NCI-H510A (cell line): ENCODE results near the gene CXCL6.

Source experiments
- DNase-seq: peaks from one replicate; lab custom pipeline; 2025; lab: John Stamatoyannopoulos, UW

Gene CXCL6

GRCh38 chr4:73843369-73843768, 6.9 kb downstream of the CXCL6 start:
- DNase-seq: no peak

DNA sequence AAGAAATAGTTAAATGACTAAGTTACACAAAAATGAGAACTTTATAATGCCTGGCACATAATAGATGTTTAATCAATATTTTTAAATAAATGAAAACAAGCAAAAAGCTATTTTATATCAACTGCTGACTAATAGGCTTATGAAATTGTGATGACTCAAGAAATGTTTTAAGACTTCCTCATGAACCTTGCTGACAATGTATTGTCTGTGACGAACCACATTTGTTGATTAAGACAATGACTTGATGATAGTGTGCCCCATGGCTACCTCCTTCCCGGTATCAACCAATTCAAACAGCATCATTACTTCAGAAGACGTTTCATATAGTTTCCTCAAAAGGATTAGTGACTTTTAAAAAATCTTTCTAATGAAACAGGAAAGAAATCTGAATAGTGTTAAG, 7.9 kb downstream of the CXCL6 start:
- DNase-seq: no peak

GRCh38 chr4:73844806-73845205, 8.3 kb downstream of the CXCL6 start:
- DNase-seq: no peak

GRCh38 chr4:73847526-73848182, 11.2 kb downstream of the CXCL6 start:
- DNase-seq: no peak

- no peak for DNase-seq
These were observed 11.8 kb downstream of the CXCL6 start for GRCh38 chr4:73848183-73848777.

DNA sequence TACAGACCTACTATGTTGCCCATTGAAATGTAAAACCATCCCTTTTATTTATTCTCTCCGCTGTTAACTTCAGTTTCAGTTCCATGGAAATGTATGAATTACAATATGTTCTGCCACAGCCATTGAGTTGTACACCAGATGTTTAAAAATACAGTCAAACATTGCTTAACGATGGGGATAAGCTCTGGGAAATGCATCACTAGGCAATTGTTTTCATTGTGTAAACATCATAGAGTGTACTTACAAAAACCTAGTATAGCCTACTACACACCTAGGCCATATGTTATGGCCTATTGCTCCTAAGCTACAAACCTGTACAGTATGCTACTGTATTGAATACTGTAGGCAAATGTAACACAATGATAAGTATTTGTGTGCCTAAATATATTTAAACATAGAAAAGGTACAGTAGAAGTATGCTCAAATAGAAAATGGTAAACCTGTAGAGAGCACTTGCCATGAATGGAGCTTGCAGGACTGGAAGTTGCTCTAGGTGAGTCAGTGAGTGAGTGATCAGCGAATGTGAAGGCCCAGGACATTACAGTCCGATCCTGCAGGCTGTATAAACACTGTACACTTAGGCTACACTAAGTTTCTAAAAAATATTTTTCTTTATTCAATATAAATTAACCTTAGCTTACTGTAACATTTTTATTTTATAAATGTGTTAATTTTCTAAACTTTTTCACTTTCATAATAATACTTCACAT, 13.9 kb downstream of the CXCL6 start:
- DNase-seq: peak; percentile 2

DNA sequence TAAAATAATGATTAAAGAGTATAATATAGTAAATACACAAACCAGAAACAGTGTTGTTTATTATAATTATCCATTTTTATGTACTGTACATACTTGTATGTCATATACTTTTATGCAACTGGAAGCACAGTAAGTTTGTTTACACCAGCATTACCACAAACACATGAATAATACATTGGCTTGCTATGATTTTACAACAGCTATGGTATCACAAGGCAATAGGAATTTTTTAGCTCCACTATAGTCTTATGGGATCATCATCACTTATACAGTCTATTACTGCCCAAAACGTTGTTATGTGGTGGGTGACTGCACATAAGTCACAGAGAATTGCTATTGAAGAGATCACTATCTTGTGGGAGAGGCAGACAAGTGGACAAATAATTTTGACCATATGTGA, 14.8 kb downstream of the CXCL6 start:
- DNase-seq: no peak

GRCh38 chr4:73852771-73853170, 16.3 kb downstream of the CXCL6 start:
- no peak for DNase-seq

GRCh38 chr4:73853246-73853704, 16.8 kb downstream of the CXCL6 start, which contains the start of gene PF4V1:
Gene PF4V1 (plus strand): TSS chr4:73853296. CDS start chr4:73853363, 67 bp downstream.
- no peak for DNase-seq

DNA sequence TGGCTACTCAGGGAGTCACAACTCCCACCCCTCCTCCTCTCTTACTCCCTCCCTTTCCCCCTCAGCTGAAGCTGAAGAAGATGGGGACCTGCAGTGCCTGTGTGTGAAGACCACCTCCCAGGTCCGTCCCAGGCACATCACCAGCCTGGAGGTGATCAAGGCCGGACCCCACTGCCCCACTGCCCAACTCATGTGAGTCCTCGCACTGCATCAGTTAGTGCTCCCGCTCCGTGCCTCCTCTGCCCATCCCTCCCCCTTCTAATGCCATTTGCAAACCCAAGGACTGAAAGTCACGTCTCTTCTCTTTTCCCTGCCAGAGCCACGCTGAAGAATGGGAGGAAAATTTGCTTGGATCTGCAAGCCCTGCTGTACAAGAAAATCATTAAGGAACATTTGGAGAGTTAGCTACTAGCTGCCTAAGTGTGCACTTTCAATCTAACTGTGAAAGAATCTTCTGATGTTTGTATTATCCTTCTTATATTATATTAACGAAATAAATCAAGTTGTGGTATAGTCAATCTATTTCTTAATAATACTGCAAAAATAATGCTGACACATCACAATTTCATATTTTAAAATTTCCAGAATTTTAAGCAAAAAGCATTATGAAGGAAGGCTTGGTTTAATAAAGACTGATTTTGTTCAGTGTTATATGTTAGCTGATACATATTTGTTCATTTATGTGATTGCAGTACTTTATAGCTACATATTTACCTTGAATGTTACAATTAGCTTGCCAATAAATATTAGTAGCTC, 17.4 kb downstream of the CXCL6 start:
- no peak for DNase-seq

- no peak for DNase-seq
These were observed 18.9 kb downstream of the CXCL6 start for GRCh38 chr4:73855406-73855805.

DNA sequence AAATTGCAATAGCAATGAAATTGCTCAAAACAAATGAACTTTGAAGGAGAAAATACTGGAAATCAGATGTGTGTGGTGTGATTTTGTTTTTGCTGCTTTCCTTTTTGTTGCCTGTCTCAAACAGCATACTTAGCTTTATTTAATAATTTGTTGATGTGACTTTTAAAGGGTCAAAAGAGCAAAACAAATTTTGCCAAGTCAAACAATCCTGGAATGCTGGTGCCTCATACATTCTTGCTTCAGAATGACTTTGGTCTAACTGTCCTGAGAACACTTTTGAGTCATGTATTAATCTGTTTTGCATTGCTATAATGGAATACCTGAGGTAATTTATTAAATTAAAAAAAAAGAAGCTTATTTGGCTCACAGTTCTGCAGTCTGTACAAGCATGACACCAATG, 20.0 kb downstream of the CXCL6 start:
- DNase-seq: no peak

GRCh38 chr4:73859614-73860088, 23.2 kb downstream of the CXCL6 start:
- DNase-seq: no peak

DNA sequence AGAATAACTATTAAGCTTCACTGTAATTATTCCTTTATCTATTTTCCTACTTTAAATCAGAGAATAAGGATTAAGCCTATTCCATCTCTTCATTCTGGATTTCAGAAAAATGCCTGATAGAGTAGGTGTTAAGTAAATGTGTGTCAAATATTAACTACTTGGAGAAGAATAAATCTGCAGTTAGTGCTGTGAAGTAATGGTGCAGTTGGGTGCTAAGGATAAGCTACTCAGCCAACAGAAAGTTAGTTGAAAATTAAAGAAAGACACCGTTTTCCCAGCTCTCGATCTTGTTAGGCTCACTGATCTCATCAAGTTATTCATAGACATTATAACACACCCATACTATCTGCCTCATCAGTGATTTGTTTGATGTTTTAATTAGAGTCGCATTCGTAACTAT, 23.7 kb downstream of the CXCL6 start:
- no peak for DNase-seq

- DNase-seq: no peak
These were observed 24.4 kb downstream of the CXCL6 start for GRCh38 chr4:73860917-73861316.

- DNase-seq: no peak
These were observed 25.8 kb downstream of the CXCL6 start for GRCh38 chr4:73862322-73862721.

- DNase-seq: no peak
These were observed 27.9 kb downstream of the CXCL6 start for GRCh38 chr4:73864365-73864764.

- no peak for DNase-seq
These were observed 28.5 kb downstream of the CXCL6 start for GRCh38 chr4:73864961-73865360.

DNA sequence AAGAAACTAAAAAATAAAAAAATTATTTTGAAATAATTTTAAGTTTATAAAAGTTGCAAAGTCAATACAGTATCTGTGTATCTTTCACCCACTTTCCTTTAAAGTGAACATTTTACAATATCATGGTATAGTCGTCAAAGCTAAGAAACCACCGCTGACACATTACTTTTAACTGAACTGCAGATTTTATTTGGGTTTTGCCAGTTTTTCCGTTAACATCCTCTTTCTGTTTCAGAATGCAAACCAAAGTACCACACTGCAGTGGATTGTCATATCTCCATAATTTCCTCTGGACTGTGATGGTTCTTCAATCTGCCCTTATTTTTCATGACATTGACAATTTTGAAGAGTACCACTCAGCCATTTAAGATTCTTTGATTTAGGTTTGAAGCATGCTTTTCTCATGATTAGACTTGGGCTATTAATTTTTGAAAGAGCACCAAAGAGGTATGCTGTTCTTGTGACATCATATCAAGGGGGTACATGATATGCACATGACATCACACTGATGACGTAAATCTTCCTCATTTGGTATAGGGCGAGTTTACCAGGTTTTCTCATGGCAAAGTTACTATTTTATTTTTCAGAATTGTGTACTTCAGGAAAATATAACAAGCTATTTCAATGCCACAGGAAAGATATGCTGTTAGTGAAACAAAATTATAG, 29.1 kb downstream of the CXCL6 start:
- no peak for DNase-seq

- no peak for DNase-seq
These were observed 29.8 kb downstream of the CXCL6 start for GRCh38 chr4:73866246-73866645.

GRCh38 chr4:73867783-73868182, 31.3 kb downstream of the CXCL6 start:
- DNase-seq: peak; percentile 31
